Measurements from ENCODE around the gene RALGAPA2.

RALGAPA2 gene

GRCh38 chr20:20495729-20496503 is 216.5 kb downstream of the RALGAPA2 start:
- DNase-seq, result no peak
- in situ Hi-C loops (cut with HindIII; ENCODE audit: low pct_ligation_motif_present, low pct_unique_long_range_greater_than_20kb, low sequenced_read_pairs), result no loop called here

GRCh38 chr20:20493701-20494100 is 218.7 kb downstream of the RALGAPA2 start:
- no peak for DNase-seq
- in situ Hi-C loops (cut with HindIII; ENCODE audit: low pct_ligation_motif_present, low pct_unique_long_range_greater_than_20kb, low sequenced_read_pairs), result no loop called here

DNA sequence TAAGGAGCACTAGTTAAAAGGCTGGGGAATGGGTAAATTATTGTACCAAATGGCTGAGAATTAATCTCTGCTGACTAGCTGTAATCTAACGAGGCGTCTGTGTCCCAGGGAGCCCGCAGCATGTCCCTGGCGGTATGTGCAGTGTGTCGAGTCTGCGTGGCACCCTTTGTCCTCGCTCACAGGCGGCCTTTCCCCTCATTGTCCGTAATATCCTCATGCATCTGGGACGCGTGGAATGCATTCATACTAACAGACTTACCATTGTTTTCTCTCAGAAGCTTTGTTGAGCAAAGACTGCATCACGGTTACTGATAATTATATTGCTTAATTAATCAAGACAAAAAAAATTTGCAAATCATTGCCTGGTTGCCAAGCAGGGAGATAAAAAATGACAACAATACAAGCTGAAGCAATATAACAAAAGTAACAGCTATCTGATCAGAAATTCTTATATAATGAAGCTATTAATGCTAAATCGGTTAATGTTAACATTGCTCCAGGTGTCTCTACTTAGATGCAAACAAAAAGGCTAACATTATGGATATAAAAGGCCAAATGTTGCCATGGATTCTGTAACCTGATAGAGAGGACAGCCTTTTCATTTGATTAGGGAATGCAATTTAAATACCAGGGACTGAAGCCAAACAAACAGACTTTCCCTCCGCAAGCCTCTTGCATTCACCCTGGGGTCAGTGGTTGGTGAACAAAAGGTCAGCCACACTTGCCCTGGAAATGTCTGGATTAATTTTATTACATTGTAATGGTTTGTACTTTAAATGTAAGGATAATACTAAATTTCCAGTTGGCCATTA is 219.7 kb downstream of the RALGAPA2 start:
- DNase-seq, result no peak
- in situ Hi-C loops (cut with HindIII; ENCODE audit: low pct_ligation_motif_present, low pct_unique_long_range_greater_than_20kb, low sequenced_read_pairs), result no loop called here

- in situ Hi-C loops (cut with HindIII; ENCODE audit: low pct_ligation_motif_present, low pct_unique_long_range_greater_than_20kb, low sequenced_read_pairs), result no loop called here
- no peak for DNase-seq
Observed at GRCh38 chr20:20491784-20492264, 220.6 kb downstream of the RALGAPA2 start.

GRCh38 chr20:20491110-20491783 is 221.2 kb downstream of the RALGAPA2 start:
- in situ Hi-C loops (cut with HindIII; ENCODE audit: low pct_ligation_motif_present, low pct_unique_long_range_greater_than_20kb, low sequenced_read_pairs), result no loop called here
- DNase-seq, result no peak

DNA sequence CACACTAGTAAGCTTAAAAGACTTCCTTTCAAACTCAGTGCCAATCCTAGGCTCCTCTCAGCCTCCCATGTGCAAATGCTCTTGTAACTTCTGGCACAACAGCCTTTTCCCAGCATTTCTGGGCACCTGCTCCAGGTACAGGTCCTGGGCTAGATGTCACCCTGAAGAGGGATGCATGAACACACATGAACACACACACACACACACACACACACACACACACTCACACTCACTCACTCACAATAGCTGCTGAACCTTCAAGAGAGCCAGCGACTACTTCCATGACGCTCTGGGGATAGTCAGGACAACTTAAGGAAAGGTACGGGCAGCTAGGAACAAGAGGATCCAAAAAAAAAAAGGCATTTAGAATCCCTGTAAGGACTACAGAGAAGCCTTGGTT is 221.8 kb downstream of the RALGAPA2 start:
- DNase-seq, result no peak
- in situ Hi-C loops (cut with HindIII; ENCODE audit: low pct_ligation_motif_present, low pct_unique_long_range_greater_than_20kb, low sequenced_read_pairs), result no loop called here

DNA sequence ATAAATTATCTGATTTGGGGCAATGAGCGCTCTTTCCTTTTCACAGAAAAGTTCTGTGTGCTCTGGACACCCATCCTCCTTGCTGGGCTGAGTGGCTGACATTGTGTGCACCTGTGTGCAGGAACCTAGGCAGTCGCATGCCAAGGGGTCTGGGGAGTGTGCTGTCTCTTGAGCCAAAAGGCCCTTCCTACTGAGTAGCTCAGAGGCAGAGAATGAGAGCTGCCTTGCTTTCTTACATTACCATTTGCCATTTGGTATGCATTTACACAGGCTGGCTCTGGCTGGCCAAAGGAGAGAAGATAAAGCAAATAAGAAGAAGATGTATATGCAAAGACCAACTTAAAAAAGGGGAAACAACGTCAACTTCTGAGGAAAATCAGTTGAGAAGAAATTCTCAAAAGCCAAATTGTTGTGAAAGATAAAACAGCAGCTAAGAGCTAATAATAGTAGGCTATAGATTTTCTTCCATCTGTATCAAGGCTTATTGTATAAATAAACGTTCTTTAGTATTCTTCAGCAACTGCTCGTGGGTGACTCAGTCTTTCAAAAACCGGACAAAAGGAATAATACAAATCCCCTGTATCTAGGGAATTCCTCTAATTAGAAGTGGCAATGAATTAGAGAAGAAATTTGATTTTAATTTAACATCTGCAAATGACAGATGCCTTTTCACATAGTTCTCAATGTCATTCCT is 222.6 kb downstream of the RALGAPA2 start:
- no peak for DNase-seq
- in situ Hi-C loops (cut with HindIII; ENCODE audit: low pct_ligation_motif_present, low pct_unique_long_range_greater_than_20kb, low sequenced_read_pairs), result no loop called here

GRCh38 chr20:20489054-20489453 is 223.4 kb downstream of the RALGAPA2 start:
- peak; percentile 6 for DNase-seq
- in situ Hi-C loops (cut with HindIII; ENCODE audit: low pct_ligation_motif_present, low pct_unique_long_range_greater_than_20kb, low sequenced_read_pairs), result no loop called here

- in situ Hi-C loops (cut with HindIII; ENCODE audit: low pct_ligation_motif_present, low pct_unique_long_range_greater_than_20kb, low sequenced_read_pairs), result no loop called here
- no peak for DNase-seq
Observed at GRCh38 chr20:20488388-20488787, 224.1 kb downstream of the RALGAPA2 start.

GRCh38 chr20:20487811-20488210 is 224.6 kb downstream of the RALGAPA2 start:
- no peak for DNase-seq
- in situ Hi-C loops (cut with HindIII; ENCODE audit: low pct_ligation_motif_present, low pct_unique_long_range_greater_than_20kb, low sequenced_read_pairs), result no loop called here

DNA sequence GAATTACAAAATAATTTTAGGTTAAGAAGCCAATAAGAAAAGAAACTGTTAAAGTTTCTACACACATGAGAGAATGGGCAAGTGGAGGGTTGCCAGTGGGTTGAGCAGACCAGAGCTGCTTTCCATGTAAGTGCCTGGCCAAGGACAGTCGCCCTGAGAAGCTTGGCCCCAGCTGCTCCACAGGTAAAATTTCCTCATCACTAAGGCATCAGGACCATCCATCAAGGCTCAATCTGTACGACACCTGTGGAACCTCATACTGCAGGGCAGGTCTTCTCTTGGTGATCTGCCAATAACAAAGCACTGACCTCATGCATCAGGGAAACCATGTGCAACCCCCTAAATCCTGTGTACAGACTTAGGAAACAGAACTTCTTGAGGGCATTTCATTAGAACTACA is 229.1 kb downstream of the RALGAPA2 start:
- in situ Hi-C loops (cut with HindIII; ENCODE audit: low pct_ligation_motif_present, low pct_unique_long_range_greater_than_20kb, low sequenced_read_pairs), result no loop called here
- no peak for DNase-seq

GRCh38 chr20:20482453-20482852 is 230.0 kb downstream of the RALGAPA2 start:
- in situ Hi-C loops (cut with HindIII; ENCODE audit: low pct_ligation_motif_present, low pct_unique_long_range_greater_than_20kb, low sequenced_read_pairs), result no loop called here

GRCh38 chr20:20480689-20481088 is 231.8 kb downstream of the RALGAPA2 start:
- no peak for DNase-seq
- in situ Hi-C loops (cut with HindIII; ENCODE audit: low pct_ligation_motif_present, low pct_unique_long_range_greater_than_20kb, low sequenced_read_pairs), result no loop called here

More at GRCh38 chr20:20482453-20482852, 230.0 kb downstream of the RALGAPA2 start:
- DNase-seq, result no peak

- DNase-seq, result no peak
- in situ Hi-C loops (cut with HindIII; ENCODE audit: low pct_ligation_motif_present, low pct_unique_long_range_greater_than_20kb, low sequenced_read_pairs), result no loop called here
Observed at GRCh38 chr20:20480126-20480525, 232.3 kb downstream of the RALGAPA2 start.

DNA sequence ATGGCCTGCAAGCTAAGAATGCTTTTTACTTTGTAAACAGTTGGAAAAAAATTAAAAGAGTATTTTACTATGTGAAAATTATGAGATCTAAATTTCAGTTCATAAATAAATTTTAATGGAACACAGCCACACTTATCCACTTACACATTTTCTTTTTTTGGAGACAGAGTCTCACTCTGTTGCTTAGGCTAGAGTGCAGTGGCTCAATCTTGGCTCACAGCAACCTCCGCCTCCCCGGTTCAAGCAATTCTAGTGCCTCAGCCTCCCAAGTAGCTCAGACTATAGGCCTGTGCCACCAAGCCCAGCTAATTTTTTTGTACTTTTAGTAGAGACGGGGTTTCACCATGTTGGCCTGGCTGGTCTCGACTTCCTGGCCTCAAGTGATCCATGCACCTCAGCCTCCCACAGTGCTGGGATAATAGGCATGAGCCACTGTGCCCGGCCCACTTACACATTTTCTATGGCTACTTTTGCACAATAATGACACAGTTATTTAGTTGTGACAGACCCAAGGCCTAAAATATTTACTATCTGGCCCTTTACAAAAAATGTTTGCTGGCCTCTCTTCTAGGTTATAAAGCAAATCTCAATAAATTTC is 234.9 kb downstream of the RALGAPA2 start:
- in situ Hi-C loops (cut with HindIII; ENCODE audit: low pct_ligation_motif_present, low pct_unique_long_range_greater_than_20kb, low sequenced_read_pairs), result no loop called here

DNA sequence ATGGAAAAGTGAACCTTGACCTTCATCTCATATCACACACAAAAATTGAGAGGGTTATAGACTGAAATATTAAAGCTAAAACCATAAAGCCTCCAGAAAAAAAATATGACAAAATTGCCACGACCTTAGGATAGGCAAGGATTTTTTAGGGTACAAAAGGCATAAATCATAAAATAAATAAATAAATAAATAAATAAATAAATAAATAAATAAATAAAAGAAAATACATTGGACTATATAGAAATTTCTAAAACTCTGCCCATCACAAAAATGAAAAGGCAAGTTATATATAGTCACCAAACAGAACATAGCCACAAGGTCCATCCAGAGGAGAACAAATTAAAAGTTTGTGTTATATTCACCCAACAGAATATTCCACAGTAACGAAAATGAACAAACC is 235.9 kb downstream of the RALGAPA2 start:
- no peak for DNase-seq
- in situ Hi-C loops (cut with HindIII; ENCODE audit: low pct_ligation_motif_present, low pct_unique_long_range_greater_than_20kb, low sequenced_read_pairs), result no loop called here

More for the DNA sequence above, 234.9 kb downstream of the RALGAPA2 start:
- DNase-seq, result no peak

GRCh38 chr20:20473657-20474056 is 238.8 kb downstream of the RALGAPA2 start:
- in situ Hi-C loops (cut with HindIII; ENCODE audit: low pct_ligation_motif_present, low pct_unique_long_range_greater_than_20kb, low sequenced_read_pairs), result no loop called here
- DNase-seq, result no peak

DNA sequence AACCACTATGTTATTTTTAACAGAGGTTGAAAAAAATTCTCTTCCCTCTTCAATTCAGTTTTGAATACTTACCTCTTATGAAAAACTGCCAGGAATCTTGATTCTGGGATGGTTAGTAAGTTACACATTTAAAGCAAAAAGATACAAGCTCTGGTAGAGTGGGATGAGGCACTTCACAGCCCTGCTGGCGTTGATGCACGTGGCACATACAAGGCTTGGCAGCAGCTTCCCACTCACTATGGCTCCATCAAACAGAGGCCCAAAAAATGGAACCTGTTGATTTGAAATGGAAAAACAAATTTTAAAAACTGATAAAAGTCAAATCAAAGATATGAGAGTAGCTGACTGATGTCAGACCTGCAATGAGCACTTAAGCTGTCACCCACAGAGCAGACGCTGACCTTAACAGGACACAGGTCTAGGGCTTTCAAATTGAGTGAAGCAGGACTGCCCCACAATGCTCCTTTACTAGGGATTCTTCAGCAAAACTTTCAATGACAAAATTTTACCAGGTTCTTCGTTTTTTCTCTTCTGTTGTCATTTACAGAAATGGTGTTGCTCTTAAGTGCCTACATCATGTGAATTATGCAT is 239.7 kb downstream of the RALGAPA2 start:
- no peak for DNase-seq
- in situ Hi-C loops (cut with HindIII; ENCODE audit: low pct_ligation_motif_present, low pct_unique_long_range_greater_than_20kb, low sequenced_read_pairs), result no loop called here
